Fibroblast of mammary gland (primary cell): ENCODE data around the gene VOPP1.

ENCODE experiments used
- DNase-seq: peaks from one replicate; pipeline ENCODE4 v3.0.0-alpha.2; 2010; ENCODE audit warnings: low read depth
- H3K4me3 ChIP-seq: 2 replicates; pipeline ENCODE4 v1.5.1; 2011; ENCODE audit warnings: low read depth, mild to moderate bottlenecking, low read length, moderate library complexity; ENCODE audit not compliant: control insufficient read depth
- CTCF ChIP-seq: conservative IDR thresholded peaks from 2 replicates; pipeline ENCODE4 v1.5.1; 2011; ENCODE audit warnings: low read depth, low read length, inconsistent platforms; ENCODE audit not compliant: control insufficient read depth, insufficient read depth

The VOPP1 gene

GRCh38 chr7:55426676-55427075, 145.6 kb downstream of the VOPP1 start:
- no peak for TF ChIP-seq CTCF
- DNase-seq: no peak
- H3K4me3 ChIP-seq: no peak overlapping the region

GRCh38 chr7:55425141-55425752, 147.1 kb downstream of the VOPP1 start:
- no peak for TF ChIP-seq CTCF
- no peak for DNase-seq

GRCh38 chr7:55423891-55424290, 148.4 kb downstream of the VOPP1 start:
- DNase-seq: peak; percentile 21
- TF ChIP-seq CTCF: no peak
- H3K4me3 ChIP-seq: no peak overlapping the region

More at GRCh38 chr7:55425141-55425752, 147.1 kb downstream of the VOPP1 start:
- no peak overlapping the region for H3K4me3 ChIP-seq

- TF ChIP-seq CTCF: peak; percentile 39
- no peak overlapping the region for H3K4me3 ChIP-seq
- DNase-seq: peak; percentile 68
Observed at GRCh38 chr7:55423277-55423711, 149.0 kb downstream of the VOPP1 start.
